ENCODE measurements around the gene FOXF2.
"Not testable (repeated sequence)": the region's sequence is repeated elsewhere in the genome, so short reads cannot be mapped to it uniquely, and the experiment has no call there.

FOXF2 gene

GRCh38 chr6:1365686-1366085 lies 23.7 kb upstream of the FOXF2 start:
- ChIA-PET CTCF (interaction anchor here (1.3 kb wide), 2 partner anchors 11 to 15 kb away, joined by 3 to 4 read pairs; no protein-coding TSS in a partner anchor), POLR2A (no interaction called here)
- TF ChIP-seq CTCF (IDR thresholded peaks at IDR 0.05; ENCODE audit: control extremely low read depth, extremely low read depth, low read depth, missing control alignments), result no peak
- no peak for DNase-seq (ENCODE audit: extremely low spot score)

- TF ChIP-seq CTCF (IDR thresholded peaks at IDR 0.05; ENCODE audit: control extremely low read depth, extremely low read depth, low read depth, missing control alignments), result no peak
- ChIA-PET POLR2A (no interaction called here), CTCF (no interaction called here)
- no peak for DNase-seq (ENCODE audit: extremely low spot score)
These were observed 21.6 kb upstream of the FOXF2 start for GRCh38 chr6:1367771-1368170.

DNA sequence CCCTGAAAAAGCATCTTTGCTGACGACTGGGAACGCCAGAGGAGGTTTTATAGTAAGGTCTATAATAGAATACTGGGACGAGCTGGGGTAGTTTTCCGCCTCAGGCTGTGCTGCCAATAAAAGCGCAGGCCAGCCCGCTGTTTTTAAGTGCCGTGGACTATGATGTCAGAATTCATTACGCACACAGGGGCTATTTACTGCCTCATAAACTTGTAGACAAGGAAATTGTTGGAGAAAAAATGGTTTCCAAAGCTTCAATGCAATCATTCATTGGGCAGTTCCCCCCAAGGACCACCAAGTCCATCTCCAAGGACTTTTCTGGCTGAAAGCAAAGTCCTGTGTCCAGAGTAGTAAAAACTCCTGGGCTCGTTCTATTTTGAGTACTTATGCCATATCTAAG lies 20.4 kb upstream of the FOXF2 start:
- POLR2A ChIA-PET, result no interaction called here
- no peak for TF ChIP-seq CTCF (IDR thresholded peaks at IDR 0.05; ENCODE audit: control extremely low read depth, extremely low read depth, low read depth, missing control alignments)
- CTCF ChIA-PET, result no interaction called here
- no peak for DNase-seq (ENCODE audit: extremely low spot score)

GRCh38 chr6:1369695-1370094 lies 19.7 kb upstream of the FOXF2 start:
- DNase-seq (ENCODE audit: extremely low spot score); POLR2A ChIA-PET; CTCF ChIA-PET: not testable (repeated sequence)

DNA sequence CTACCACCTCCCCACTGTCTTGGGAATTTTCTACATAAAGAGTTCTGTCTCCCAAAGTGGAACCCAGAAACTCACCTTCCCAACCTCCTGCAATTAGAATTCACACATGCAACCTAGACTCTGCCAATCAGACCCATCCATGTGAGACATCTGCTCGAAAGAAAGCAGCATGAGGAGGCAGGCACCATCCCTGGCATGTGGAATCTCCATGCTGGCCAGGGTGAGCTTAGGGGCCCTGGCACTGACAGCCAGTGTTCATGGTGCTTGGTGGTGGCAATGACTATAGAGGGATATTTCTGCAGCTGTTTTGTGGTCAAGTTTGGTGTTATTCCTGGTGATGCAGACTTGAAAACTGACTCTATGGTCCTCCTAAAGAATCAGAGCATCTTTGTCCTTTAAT lies 17.4 kb upstream of the FOXF2 start:
- no peak for DNase-seq (ENCODE audit: extremely low spot score)
- CTCF ChIA-PET, result interaction anchor here (0.9 to 1.3 kb wide), 3 partner anchors 9 to 24 kb away, joined by 3 to 4 read pairs (median 3); no protein-coding TSS in a partner anchor
- TF ChIP-seq CTCF (IDR thresholded peaks at IDR 0.05; ENCODE audit: control extremely low read depth, extremely low read depth, low read depth, missing control alignments), result no peak
- POLR2A ChIA-PET, result no interaction called here

DNA sequence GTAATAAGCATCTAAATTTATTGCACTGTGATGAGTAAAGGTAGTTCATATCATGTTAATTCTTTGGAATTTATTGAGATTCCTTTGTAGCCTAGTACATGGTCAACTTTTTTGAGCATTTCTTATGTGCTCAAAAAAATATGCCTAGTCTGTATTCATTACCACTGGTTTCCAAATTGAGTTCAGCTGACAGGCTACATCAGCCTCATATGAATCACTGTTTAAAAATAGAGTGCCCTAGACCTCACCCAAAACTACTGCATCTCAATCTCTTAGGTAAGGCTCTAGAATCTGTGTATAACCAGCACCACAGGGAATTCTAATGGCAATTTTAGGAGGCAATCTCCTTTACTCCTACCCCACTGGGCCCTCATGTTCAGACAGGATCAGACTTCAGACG lies 16.7 kb upstream of the FOXF2 start:
- no peak for TF ChIP-seq CTCF (IDR thresholded peaks at IDR 0.05; ENCODE audit: control extremely low read depth, extremely low read depth, low read depth, missing control alignments)
- ChIA-PET CTCF (interaction anchor here (0.9 to 1.3 kb wide), 3 partner anchors 8 to 24 kb away, joined by 3 to 4 read pairs (median 3); no protein-coding TSS in a partner anchor), POLR2A (no interaction called here)
- no peak for DNase-seq (ENCODE audit: extremely low spot score)

GRCh38 chr6:1376653-1377052 lies 12.7 kb upstream of the FOXF2 start:
- CTCF ChIA-PET, result interaction anchor here (1.0 to 1.5 kb wide), 2 partner anchors 10 to 541 kb away, joined by 3 read pairs; no protein-coding TSS in a partner anchor
- DNase-seq (ENCODE audit: extremely low spot score), result no peak
- POLR2A ChIA-PET, result no interaction called here
- no peak for TF ChIP-seq CTCF (IDR thresholded peaks at IDR 0.05; ENCODE audit: control extremely low read depth, extremely low read depth, low read depth, missing control alignments)

Data from GM10248 (cell line).